ENCODE data around the gene CNKSR1.
A peak's percentile ranks its signal among the peaks of the same experiment; 100 is the strongest.

The CNKSR1 gene

GRCh38 chr1:26234644-26235370 is 57.5 kb downstream of the CNKSR1 start:
- Histone ChIP-seq H3K36me3 (ENCODE audit: insufficient read depth, insufficient read length, low read length) (peaks cover 15% of the 10 kb centered on the region), H3K4me1 (ENCODE audit: insufficient read depth, insufficient read length) (no peaks in the 10 kb centered on the region), H3K27me3 (ENCODE audit: insufficient read depth, insufficient read length) (peaks cover 25% of the 10 kb centered on the region), H3K4me3 (ENCODE audit: insufficient read length, low read depth) (peak overlapping the region; percentile 97), H3K9me3 (ENCODE audit: insufficient read depth, low read length) (peaks cover 8% of the 10 kb centered on the region), H3K9ac (ENCODE audit: insufficient read length, low read depth) (peak overlapping the region; percentile 96)
- no peak for DNase-seq (ENCODE audit: low read depth, low spot score)
- TF ChIP-seq ZNF274 (IDR thresholded peaks at IDR 0.05; ENCODE audit: low read depth, low read length) (no peak), YY1 (IDR thresholded peaks at IDR 0.05; ENCODE audit: insufficient read depth, insufficient read length) (no peak), SUZ12 (IDR thresholded peaks at IDR 0.05; ENCODE audit: extremely low read depth, insufficient read depth, insufficient read length) (no peak)

GRCh38 chr1:26237230-26237966 is 60.1 kb downstream of the CNKSR1 start:
- no peak overlapping the region for H3K9ac ChIP-seq (ENCODE audit: insufficient read length, low read depth)
- no peak for DNase-seq (ENCODE audit: low read depth, low spot score)
- TF ChIP-seq SUZ12 (IDR thresholded peaks at IDR 0.05; ENCODE audit: extremely low read depth, insufficient read depth, insufficient read length) (no peak), YY1 (IDR thresholded peaks at IDR 0.05; ENCODE audit: insufficient read depth, insufficient read length) (no peak), ZNF274 (IDR thresholded peaks at IDR 0.05; ENCODE audit: low read depth, low read length) (no peak)
- no peak overlapping the region for H3K4me3 ChIP-seq (ENCODE audit: insufficient read length, low read depth)
- H3K9me3 ChIP-seq (ENCODE audit: insufficient read depth, low read length), result peaks cover 8% of the 10 kb centered on the region
- H3K36me3 ChIP-seq (ENCODE audit: insufficient read depth, insufficient read length, low read length), result peaks cover 31% of the 10 kb centered on the region
- no peaks in the 10 kb centered on the region for H3K4me1 ChIP-seq (ENCODE audit: insufficient read depth, insufficient read length)
- H3K27me3 ChIP-seq (ENCODE audit: insufficient read depth, insufficient read length), result peaks cover 12% of the 10 kb centered on the region

Measured in NT2/D1 (cell line).